ENCODE results near the gene CCL1.
A peak's percentile ranks its signal among the peaks of the same experiment; 100 is the strongest.

Gene CCL1

GRCh38 chr17:34382621-34383124 is 19.6 kb upstream of the CCL1 start:
- peak; percentile 51 for DNase-seq

GRCh38 chr17:34379868-34380267 is 16.8 kb upstream of the CCL1 start:
- no peak for DNase-seq

GRCh38 chr17:34378664-34379101 is 15.7 kb upstream of the CCL1 start:
- DNase-seq, result peak; percentile 86

GRCh38 chr17:34377078-34377823 is 14.2 kb upstream of the CCL1 start:
- DNase-seq, result peak; percentile 89

GRCh38 chr17:34375426-34375997 is 12.5 kb upstream of the CCL1 start:
- DNase-seq, result peak; percentile 80

GRCh38 chr17:34374457-34374856 is 11.4 kb upstream of the CCL1 start:
- DNase-seq, result no peak

- peak; percentile 52 for DNase-seq
Observed at GRCh38 chr17:34371405-34372100, 8.5 kb upstream of the CCL1 start.

- DNase-seq, result peak; percentile 78
Observed at GRCh38 chr17:34370997-34371395, 8.0 kb upstream of the CCL1 start.

GRCh38 chr17:34370376-34370996 is 7.5 kb upstream of the CCL1 start:
- peak; percentile 45 for DNase-seq

- DNase-seq, result no peak
Observed at GRCh38 chr17:34369571-34369970, 6.5 kb upstream of the CCL1 start.

- peak; percentile 87 for DNase-seq
Observed at GRCh38 chr17:34368946-34369500, 6.0 kb upstream of the CCL1 start.

- DNase-seq, result peak; percentile 27
Observed at GRCh38 chr17:34368196-34368945, 5.3 kb upstream of the CCL1 start.

- DNase-seq, result no peak
Observed at GRCh38 chr17:34367486-34368195, 4.6 kb upstream of the CCL1 start.

- DNase-seq, result peak; percentile 57
Observed at GRCh38 chr17:34366529-34367107, 3.6 kb upstream of the CCL1 start.

GRCh38 chr17:34366010-34366409 is 3.0 kb upstream of the CCL1 start:
- peak; percentile 87 for DNase-seq

- no peak for DNase-seq
Observed at GRCh38 chr17:34365340-34365739, 2.3 kb upstream of the CCL1 start.

GRCh38 chr17:34364751-34365150 is 1.7 kb upstream of the CCL1 start:
- DNase-seq, result no peak

GRCh38 chr17:34361478-34362061 is 1.5 kb downstream of the CCL1 start:
- DNase-seq, result peak; percentile 91

- peak; percentile 54 for DNase-seq
Observed at GRCh38 chr17:34360601-34361270, 2.3 kb downstream of the CCL1 start.

GRCh38 chr17:34358631-34359030 is 4.4 kb downstream of the CCL1 start:
- no peak for DNase-seq
